Measurements from ENCODE around the gene ZNF830. TPM values are rescaled to one million over a fixed set of nuclear protein-coding genes. Genes with fewer than 3 reads are reported as not detected.
"Not testable (repeated sequence)": the region's sequence is repeated elsewhere in the genome, so short reads cannot be mapped to it uniquely, and the experiment has no call there.

Gene ZNF830
- total and polyA plus RNA-seq, 4 donors: 3.6 to 6.9 (median 4.6) TPM

- DNase-seq (ENCODE audit: low spot score); H3K4me3 ChIP-seq (ENCODE audit: low read depth in 1 of 3, low read length in 3 of 3); H3K27me3 ChIP-seq (ENCODE audit: control insufficient read depth in 4 of 4, insufficient read depth in 4 of 4, low read length in 3 of 4); H3K4me1 ChIP-seq (ENCODE audit: control insufficient read depth in 4 of 4, insufficient read depth in 4 of 4, low read length in 3 of 4); H3K27ac ChIP-seq (ENCODE audit: low read depth in 1 of 2, low read length in 2 of 2); H3K9me3 ChIP-seq (ENCODE audit: control insufficient read depth in 4 of 4, low read length in 3 of 4); H3K9ac ChIP-seq (ENCODE audit: low read depth in 1 of 2, low read length in 2 of 2): not testable (repeated sequence)
- peaks cover 0 to 13% (median 3%) of the 10 kb centered on the region in 4 donors for H3K36me3 ChIP-seq (ENCODE audit: control insufficient read depth in 4 of 4, insufficient read depth in 3 of 4, low read depth in 1 of 4, low read length in 3 of 4)
- WGBS: 96% methylated on average over 14 of the region's 14 CpGs
Measured at GRCh38 chr17:35000965-35001364, 39.6 kb downstream of the ZNF830 start.

GRCh38 chr17:35001549-35001948 is 40.2 kb downstream of the ZNF830 start:
- no peak for DNase-seq (ENCODE audit: low spot score)
- no peaks in the 10 kb centered on the region for H3K4me1 ChIP-seq (ENCODE audit: control insufficient read depth in 4 of 4, insufficient read depth in 4 of 4, low read length in 3 of 4)
- H3K4me3 ChIP-seq (ENCODE audit: low read depth in 1 of 3, low read length in 3 of 3): no peak overlapping the region
- H3K9ac ChIP-seq (ENCODE audit: low read depth in 1 of 2, low read length in 2 of 2): no peak overlapping the region
- no peak overlapping the region for H3K27ac ChIP-seq (ENCODE audit: low read depth in 1 of 2, low read length in 2 of 2)
- no peaks in the 10 kb centered on the region for H3K9me3 ChIP-seq (ENCODE audit: control insufficient read depth in 4 of 4, low read length in 3 of 4)
- H3K27me3 ChIP-seq (ENCODE audit: control insufficient read depth in 4 of 4, insufficient read depth in 4 of 4, low read length in 3 of 4): no peaks in the 10 kb centered on the region
- WGBS: 90% methylated on average over 2 of the region's 2 CpGs
- H3K36me3 ChIP-seq (ENCODE audit: control insufficient read depth in 4 of 4, insufficient read depth in 3 of 4, low read depth in 1 of 4, low read length in 3 of 4): peaks cover 0 to 12% (median 2%) of the 10 kb centered on the region in 4 donors
- no peak for TF ChIP-seq EGR1 (IDR thresholded peaks at IDR 0.05; ENCODE audit: low read depth in 2 of 2)
- TF ChIP-seq, protein P1, sequence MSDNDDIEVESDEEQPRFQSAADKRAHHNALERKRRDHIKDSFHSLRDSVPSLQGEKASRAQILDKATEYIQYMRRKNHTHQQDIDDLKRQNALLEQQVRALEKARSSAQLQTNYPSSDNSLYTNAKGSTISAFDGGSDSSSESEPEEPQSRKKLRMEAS (IDR thresholded peaks at IDR 0.05): no peak
- no peak for TF ChIP-seq FOXA1 (IDR thresholded peaks at IDR 0.05)
- no peak for TF ChIP-seq TAF1 (conservative IDR thresholded peaks at IDR 0.05)
- no peak for TF ChIP-seq HNF4G (IDR thresholded peaks at IDR 0.05)

DNA sequence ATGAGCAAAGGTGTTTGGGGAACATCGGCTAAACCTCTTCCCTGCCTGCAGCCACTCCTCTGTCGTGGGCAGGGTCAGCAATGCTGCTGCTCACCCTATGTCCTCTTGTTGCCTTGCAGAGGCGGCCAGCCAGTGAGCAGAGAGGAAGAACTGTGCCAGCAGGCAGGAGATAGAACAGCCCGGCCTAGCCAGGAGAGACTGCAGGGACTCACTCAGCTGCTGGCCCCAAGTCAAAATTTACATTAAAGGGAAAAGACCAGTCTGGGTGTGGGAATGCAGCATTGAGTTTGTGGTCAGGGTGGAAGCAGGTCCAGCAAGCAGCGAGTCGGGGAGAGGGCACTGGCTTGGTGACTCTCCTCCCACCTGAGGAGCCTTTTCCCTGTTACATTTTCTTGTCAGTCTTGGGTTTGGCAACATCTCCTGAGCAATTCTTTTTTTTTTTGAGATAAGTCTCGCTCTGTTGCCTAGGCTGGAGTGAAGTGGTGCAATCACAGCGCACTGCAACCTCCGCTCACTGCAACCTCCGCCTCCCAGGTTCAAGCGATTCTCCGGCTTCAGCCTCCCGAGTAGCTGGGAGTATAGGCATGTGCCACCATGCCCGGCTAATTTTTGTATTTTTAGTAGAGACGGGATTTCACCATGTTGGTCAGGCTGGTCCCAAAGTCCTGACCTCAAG is 41.7 kb downstream of the ZNF830 start:
- peaks cover 0 to 12% (median 2%) of the 10 kb centered on the region in 4 donors for H3K36me3 ChIP-seq (ENCODE audit: control insufficient read depth in 4 of 4, insufficient read depth in 3 of 4, low read depth in 1 of 4, low read length in 3 of 4)
- no peaks in the 10 kb centered on the region for H3K9me3 ChIP-seq (ENCODE audit: control insufficient read depth in 4 of 4, low read length in 3 of 4)
- no peak overlapping the region for H3K4me3 ChIP-seq (ENCODE audit: low read depth in 1 of 3, low read length in 3 of 3)
- TF ChIP-seq YY1 (IDR thresholded peaks at IDR 0.05) (no peak), HNF4G (IDR thresholded peaks at IDR 0.05) (no peak), TAF1 (conservative IDR thresholded peaks at IDR 0.05) (no peak), EGR1 (IDR thresholded peaks at IDR 0.05; ENCODE audit: low read depth in 2 of 2) (no peak)
- TF ChIP-seq, protein P2, sequence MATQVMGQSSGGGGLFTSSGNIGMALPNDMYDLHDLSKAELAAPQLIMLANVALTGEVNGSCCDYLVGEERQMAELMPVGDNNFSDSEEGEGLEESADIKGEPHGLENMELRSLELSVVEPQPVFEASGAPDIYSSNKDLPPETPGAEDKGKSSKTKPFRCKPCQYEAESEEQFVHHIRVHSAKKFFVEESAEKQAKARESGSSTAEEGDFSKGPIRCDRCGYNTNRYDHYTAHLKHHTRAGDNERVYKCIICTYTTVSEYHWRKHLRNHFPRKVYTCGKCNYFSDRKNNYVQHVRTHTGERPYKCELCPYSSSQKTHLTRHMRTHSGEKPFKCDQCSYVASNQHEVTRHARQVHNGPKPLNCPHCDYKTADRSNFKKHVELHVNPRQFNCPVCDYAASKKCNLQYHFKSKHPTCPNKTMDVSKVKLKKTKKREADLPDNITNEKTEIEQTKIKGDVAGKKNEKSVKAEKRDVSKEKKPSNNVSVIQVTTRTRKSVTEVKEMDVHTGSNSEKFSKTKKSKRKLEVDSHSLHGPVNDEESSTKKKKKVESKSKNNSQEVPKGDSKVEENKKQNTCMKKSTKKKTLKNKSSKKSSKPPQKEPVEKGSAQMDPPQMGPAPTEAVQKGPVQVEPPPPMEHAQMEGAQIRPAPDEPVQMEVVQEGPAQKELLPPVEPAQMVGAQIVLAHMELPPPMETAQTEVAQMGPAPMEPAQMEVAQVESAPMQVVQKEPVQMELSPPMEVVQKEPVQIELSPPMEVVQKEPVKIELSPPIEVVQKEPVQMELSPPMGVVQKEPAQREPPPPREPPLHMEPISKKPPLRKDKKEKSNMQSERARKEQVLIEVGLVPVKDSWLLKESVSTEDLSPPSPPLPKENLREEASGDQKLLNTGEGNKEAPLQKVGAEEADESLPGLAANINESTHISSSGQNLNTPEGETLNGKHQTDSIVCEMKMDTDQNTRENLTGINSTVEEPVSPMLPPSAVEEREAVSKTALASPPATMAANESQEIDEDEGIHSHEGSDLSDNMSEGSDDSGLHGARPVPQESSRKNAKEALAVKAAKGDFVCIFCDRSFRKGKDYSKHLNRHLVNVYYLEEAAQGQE (IDR thresholded peaks at IDR 0.05): no peak
- H3K9ac ChIP-seq (ENCODE audit: low read depth in 1 of 2, low read length in 2 of 2): no peak overlapping the region
- 87% methylated on average over 15 of the region's 15 CpGs for WGBS
- no peaks in the 10 kb centered on the region for H3K4me1 ChIP-seq (ENCODE audit: control insufficient read depth in 4 of 4, insufficient read depth in 4 of 4, low read length in 3 of 4)
- no peak overlapping the region for H3K27ac ChIP-seq (ENCODE audit: low read depth in 1 of 2, low read length in 2 of 2)
- no peak for DNase-seq (ENCODE audit: low spot score)
- no peaks in the 10 kb centered on the region for H3K27me3 ChIP-seq (ENCODE audit: control insufficient read depth in 4 of 4, insufficient read depth in 4 of 4, low read length in 3 of 4)

- no peak overlapping the region for H3K4me3 ChIP-seq (ENCODE audit: low read depth in 1 of 3, low read length in 3 of 3)
- WGBS: 95% methylated on average over 4 of the region's 4 CpGs
- no peaks in the 10 kb centered on the region for H3K4me1 ChIP-seq (ENCODE audit: control insufficient read depth in 4 of 4, insufficient read depth in 4 of 4, low read length in 3 of 4)
- TF ChIP-seq, protein P3, sequence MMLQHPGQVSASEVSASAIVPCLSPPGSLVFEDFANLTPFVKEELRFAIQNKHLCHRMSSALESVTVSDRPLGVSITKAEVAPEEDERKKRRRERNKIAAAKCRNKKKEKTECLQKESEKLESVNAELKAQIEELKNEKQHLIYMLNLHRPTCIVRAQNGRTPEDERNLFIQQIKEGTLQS (IDR thresholded peaks at IDR 0.05): no peak
- TF ChIP-seq GABPA (IDR thresholded peaks at IDR 0.05 in 1 of 2, conservative IDR thresholded peaks at IDR 0.05 in 1 of 2) (no peak), NR2F2 (IDR thresholded peaks at IDR 0.05) (no peak)
- H3K9me3 ChIP-seq (ENCODE audit: control insufficient read depth in 4 of 4, low read length in 3 of 4): no peaks in the 10 kb centered on the region
- DNase-seq (ENCODE audit: low spot score): no peak
- peaks cover 0 to 12% (median 5%) of the 10 kb centered on the region in 4 donors for H3K36me3 ChIP-seq (ENCODE audit: control insufficient read depth in 4 of 4, insufficient read depth in 3 of 4, low read depth in 1 of 4, low read length in 3 of 4)
- H3K9ac ChIP-seq (ENCODE audit: low read depth in 1 of 2, low read length in 2 of 2): no peak overlapping the region
- H3K27me3 ChIP-seq (ENCODE audit: control insufficient read depth in 4 of 4, insufficient read depth in 4 of 4, low read length in 3 of 4): no peaks in the 10 kb centered on the region
- H3K27ac ChIP-seq (ENCODE audit: low read depth in 1 of 2, low read length in 2 of 2): no peak overlapping the region
Measured at GRCh38 chr17:35003778-35004177, 42.4 kb downstream of the ZNF830 start.
